HG03457 (cell line): ENCODE measurements around the gene ARHGAP10.

Source experiments
- ATAC-seq: cut with Tn5 transposase; IDR thresholded peaks from one replicate; pipeline ENCODE4 v1.9.1; 2021; ENCODE audit warnings: moderate number of reproducible peaks; ENCODE audit not compliant: unreplicated experiment

ARHGAP10 gene, protein sequence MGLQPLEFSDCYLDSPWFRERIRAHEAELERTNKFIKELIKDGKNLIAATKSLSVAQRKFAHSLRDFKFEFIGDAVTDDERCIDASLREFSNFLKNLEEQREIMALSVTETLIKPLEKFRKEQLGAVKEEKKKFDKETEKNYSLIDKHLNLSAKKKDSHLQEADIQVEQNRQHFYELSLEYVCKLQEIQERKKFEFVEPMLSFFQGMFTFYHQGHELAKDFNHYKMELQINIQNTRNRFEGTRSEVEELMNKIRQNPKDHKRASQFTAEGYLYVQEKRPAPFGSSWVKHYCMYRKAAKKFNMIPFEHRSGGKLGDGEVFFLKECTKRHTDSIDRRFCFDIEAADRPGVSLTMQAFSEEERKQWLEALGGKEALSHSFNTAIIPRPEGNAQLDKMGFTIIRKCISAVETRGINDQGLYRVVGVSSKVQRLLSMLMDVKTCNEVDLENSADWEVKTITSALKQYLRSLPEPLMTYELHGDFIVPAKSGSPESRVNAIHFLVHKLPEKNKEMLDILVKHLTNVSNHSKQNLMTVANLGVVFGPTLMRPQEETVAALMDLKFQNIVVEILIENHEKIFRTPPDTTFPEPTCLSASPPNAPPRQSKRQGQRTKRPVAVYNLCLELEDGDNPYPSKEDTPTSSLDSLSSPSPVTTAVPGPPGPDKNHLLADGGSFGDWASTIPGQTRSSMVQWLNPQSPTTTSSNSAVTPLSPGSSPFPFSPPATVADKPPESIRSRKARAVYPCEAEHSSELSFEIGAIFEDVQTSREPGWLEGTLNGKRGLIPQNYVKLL

GRCh38 chr4:147731580-147732517 is at the start of gene ARHGAP10:
Gene ARHGAP10 (plus strand): TSS chr4:147732088. CDS start chr4:147732302, 214 bp downstream.
- peak; percentile 37 for ATAC-seq

DNA sequence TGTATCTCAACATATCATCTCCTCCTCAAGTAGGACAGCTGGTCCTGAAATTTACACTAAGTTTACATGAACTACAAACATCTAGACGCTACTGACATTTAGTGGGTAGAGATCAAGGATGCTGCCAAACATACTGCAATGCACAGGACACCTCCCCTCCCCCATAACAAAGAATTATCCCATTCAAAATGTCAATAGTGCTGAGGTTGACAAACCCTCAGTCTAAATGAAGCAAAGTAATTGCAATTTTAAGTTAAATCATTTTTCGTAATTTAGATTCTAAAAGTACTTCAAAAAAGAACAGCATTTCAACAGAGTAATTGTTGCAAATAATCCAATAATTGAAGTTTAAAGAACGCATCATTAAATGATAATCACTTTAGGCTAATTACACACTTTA is 49.1 kb upstream of the ARHGAP10 start:
- ATAC-seq: no peak

GRCh38 chr4:147683188-147683591 is 48.7 kb upstream of the ARHGAP10 start:
- ATAC-seq: no peak

- peak; percentile 100 for ATAC-seq
Observed at GRCh38 chr4:147683717-147684700, 47.9 kb upstream of the ARHGAP10 start, which contains the start of gene PRMT9. Gene PRMT9 (minus strand): TSS chr4:147684163. CDS start chr4:147683987, 176 bp downstream.

DNA sequence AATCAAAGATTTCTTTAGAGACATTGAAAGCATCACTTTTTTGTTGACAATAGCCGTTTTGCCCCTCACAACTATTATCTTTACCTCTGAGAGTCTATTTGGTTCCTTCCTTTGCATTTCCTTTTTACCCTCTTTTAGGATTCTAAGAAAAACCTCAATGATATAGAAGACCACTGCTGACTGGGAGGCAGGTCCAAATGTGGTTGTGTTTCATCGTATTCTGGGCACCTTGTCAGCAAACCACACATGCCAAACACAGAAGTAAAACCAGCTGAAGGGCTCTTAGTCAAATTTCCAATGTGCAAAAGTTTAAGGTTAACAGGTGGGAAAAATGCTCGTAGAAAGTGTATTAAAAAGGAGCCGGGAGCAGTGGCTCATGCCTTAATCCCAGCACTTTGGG is 42.8 kb upstream of the ARHGAP10 start:
- ATAC-seq: no peak

DNA sequence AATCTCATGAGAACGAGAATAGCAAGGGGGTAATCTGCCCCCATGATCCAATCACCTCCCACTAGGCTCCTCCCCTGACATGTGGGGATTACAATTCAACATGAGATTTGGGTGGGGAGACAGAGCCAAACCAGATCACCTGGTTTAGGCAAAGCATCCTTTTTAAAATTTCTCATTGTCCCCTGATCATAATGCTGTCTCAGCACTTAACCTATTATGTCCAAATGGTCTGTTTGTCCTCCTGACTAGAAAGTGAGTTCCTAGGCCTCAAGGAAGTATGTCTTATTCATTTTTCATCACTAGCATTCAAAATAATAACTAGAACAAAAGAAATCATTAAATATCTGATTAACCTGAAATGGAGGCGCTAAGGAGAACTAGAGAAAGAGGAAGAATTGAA is 40.1 kb upstream of the ARHGAP10 start:
- no peak for ATAC-seq

- no peak for ATAC-seq
Observed at GRCh38 chr4:147693218-147693617, 38.7 kb upstream of the ARHGAP10 start.

- no peak for ATAC-seq
Observed at GRCh38 chr4:147696866-147697265, 35.0 kb upstream of the ARHGAP10 start.

GRCh38 chr4:147704846-147705245 is 27.0 kb upstream of the ARHGAP10 start:
- ATAC-seq: no peak

DNA sequence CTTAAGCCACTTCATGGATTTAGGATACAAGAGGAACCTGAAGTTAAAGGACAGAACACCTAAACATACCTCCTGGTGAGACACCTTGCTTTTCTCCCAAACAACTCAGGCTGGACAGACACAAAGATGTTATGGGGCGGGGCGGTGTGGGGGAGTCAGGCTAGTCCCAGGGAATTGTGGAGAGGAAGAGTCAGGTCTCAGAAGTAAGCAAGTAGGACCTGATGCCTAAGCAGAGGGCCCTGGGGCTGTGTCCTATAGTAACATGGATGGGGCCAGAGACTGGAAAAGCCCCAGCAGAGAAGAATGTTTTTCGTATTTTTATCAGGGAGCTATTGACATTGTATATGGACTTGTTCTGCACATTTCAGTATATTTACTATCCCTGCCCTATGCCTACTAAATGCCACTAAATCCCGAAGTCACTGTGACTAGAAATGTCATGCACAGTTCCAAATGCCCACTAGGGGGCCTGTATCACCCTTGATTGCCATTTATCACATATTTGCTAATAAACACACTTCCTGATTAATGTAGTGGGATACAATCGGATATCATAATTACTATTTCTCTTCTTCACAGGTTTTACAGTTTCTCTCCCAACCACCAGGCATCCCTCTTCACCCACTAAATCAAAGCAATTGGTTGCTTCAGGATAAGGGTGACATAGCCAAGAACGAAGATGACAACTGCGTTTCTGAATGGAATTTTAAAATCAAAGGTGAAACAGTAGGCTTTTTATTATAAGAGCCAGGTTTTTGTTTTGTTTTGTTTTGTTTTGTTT is 23.8 kb upstream of the ARHGAP10 start:
- peak; percentile 74 for ATAC-seq

DNA sequence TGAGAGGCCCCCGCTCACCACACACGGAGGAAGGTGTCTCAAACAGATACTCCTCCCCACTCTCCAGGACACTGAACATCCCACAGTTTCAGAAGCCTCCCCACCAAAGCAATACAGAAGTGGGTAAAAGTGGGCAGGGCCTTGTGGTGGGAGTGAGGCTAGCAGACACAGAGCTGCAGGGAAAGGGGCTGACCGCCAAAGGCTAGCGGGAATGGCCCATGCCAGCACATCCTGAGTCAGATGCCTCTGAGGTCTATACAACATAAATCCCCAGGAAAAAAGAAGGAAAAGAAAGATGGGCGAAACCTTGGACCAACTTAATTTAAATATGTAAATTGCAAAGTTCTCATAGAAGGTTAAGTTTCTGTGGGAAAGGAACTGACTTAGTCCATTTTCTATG is 21.9 kb upstream of the ARHGAP10 start:
- no peak for ATAC-seq

GRCh38 chr4:147714575-147715401 is 17.1 kb upstream of the ARHGAP10 start:
- no peak for ATAC-seq

GRCh38 chr4:147717878-147718277 is 14.0 kb upstream of the ARHGAP10 start:
- peak; percentile 78 for ATAC-seq

DNA sequence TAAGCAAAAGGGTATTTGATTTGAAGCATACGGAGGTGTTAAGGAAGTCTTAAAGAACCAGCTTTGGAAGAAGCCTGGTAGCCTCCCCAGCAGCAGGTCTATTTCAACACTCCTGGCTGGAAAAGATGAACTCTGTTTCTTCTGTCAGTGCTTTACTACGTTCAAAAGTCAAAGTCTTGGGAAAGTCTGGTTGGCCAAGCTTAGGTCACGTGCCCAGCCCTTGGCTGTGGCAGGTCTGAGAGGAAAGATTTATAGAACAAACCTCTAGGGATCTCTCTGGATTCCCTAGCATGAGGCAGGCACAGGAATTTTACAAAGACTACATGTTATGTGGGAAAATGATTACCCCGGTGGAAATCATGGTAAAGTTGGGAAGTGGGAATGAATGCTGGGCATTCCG is 8.6 kb upstream of the ARHGAP10 start:
- ATAC-seq: no peak

DNA sequence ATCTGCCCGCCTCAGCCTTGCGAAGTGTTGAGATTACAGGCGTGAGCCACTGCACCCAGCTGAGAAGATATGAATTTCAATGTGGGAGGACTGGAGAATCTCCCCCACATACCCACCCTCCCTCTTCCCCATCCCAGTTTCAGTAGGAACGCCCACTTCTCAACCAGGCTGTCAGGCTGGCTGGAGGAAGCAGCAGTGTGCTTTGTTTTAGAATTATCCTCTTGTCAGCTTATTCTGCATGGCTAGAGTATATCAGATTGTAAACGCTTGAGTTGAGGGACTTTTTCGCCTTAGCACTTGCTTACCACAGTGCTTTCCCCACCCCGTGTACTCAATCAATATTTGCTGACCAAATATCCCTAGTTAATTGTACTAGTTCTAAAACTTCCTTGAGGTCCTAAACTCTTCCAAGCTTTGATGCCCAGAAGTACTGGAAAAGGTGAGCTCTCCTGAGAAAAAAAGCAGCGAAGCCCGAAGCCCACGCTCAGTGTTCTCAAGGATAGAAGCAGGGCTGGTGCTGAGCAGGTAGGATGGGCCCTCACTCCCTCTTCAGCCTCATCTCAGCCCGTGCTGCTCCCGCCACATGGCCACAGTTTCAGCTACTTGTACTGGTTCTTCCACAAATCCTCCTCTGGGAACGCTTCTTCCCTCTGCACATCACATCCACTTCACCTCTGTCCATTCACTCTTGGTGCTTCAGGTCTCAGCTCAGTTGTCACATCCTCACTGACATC is 7.3 kb upstream of the ARHGAP10 start:
- no peak for ATAC-seq

DNA sequence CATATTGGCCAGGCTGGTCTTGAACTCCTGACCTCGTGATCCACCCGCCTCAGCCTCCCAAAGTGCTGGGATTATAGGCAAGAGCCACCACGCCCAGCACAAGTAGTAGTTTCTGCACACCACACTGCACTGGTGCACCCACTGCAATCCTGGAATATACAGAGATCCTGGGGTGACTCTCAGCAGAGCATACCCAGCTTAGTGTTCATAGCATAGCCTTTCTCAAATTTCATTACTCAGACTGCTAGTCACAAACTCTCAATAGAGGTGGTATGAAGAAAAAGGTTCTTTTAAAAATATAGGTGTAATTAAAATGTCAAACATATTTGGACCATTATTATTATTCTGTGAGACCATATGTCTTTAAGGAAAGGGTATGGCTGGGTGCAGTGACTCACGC is 6.2 kb upstream of the ARHGAP10 start:
- ATAC-seq: no peak

DNA sequence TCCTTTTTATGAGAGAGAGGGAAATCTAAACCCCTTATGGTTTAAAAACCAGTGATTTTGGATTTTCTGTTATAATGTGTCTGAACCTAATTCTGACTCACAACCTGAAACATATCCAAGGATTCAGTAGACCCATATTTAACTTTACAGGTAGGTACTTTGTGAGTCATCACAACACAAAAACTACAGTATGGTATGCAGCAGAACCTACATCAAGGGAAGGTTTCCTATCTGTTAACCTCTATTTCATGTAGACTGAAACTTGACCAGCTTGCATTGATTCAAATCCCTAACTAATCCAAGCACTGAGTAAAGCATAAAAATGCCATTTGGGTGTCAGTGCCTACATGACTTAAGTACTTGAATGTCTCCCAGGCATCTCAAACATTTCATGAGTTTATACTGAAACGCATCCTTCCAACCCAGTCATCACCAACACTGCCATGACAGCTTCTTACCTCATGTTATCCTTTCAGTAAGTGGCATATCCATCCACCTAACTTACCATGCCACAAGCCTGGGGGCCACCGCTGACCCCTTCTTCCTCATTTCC is 4.3 kb upstream of the ARHGAP10 start:
- ATAC-seq: no peak
